Tibial nerve (tissue), 4 donors: ENCODE measurements around the gene TMEM132A. TPM values are rescaled to one million over a fixed set of nuclear protein-coding genes. Genes with fewer than 3 reads are reported as not detected.

Experiments
- DNase-seq, 2 donors: peaks; one replicate each; pipeline ENCODE4 v3.0.0-alpha.2; 2019; ENCODE audit warnings: low spot score in 2 of 2
- H3K27ac ChIP-seq, 4 donors: fragments of 200-600 bp; sonication (generic) in 3 of 4; one replicate each; pipeline ENCODE4 v1.5.1; 2017 to 2019; ENCODE audit warnings: mild to moderate bottlenecking in 1 of 4
- H3K27me3 ChIP-seq, 2 donors: fragments of 200-600 bp; sonication (generic) in 1 of 2; one replicate each; pipeline versions ENCODE4 v1.5.1 to v1.6.0; 2017 to 2019
- H3K36me3 ChIP-seq, 3 donors: fragments of 200-600 bp; sonication (generic); one replicate each; pipeline ENCODE4 v1.5.1; 2018 to 2019
- H3K4me1 ChIP-seq, 4 donors: fragments of 200-600 bp; sonication (generic) in 3 of 4; one replicate each; pipeline ENCODE4 v1.5.1; 2017 to 2019
- H3K4me3 ChIP-seq, 4 donors: fragments of 200-600 bp; sonication (generic) in 3 of 4; one replicate each; pipeline ENCODE4 v1.5.1; 2017 to 2019; ENCODE audit warnings: mild to moderate bottlenecking in 1 of 4, moderate library complexity in 1 of 4
- H3K9me3 ChIP-seq, 4 donors: fragments of 200-600 bp; sonication (generic) in 3 of 4; one replicate each; pipeline ENCODE4 v1.5.1; 2017 to 2019
- CTCF ChIP-seq, 5 experiments: fragments of 200-600 bp in 3 of 5; fragments of 450-650 bp in 2 of 5; sonication (generic) in 3 of 5; IDR thresholded peaks; one replicate each; pipeline ENCODE4 v1.5.1; 2016 to 2019; ENCODE audit warnings: antibody characterized with exemption in 5 of 5, mild to moderate bottlenecking in 3 of 5, moderate library complexity in 2 of 5
- EP300 ChIP-seq, 2 donors: sonication (generic); formaldehyde crosslinking; IDR thresholded peaks; one replicate each; pipeline ENCODE4 v1.6.1; 2017; ENCODE audit warnings: antibody characterized with exemption in 2 of 2, mild to moderate bottlenecking in 1 of 2
- POLR2A ChIP-seq, 2 donors: fragments of 450-650 bp; IDR thresholded peaks; one replicate each; pipeline ENCODE4 v1.6.1; 2017; ENCODE audit warnings: antibody characterized with exemption in 2 of 2, mild to moderate bottlenecking in 2 of 2, moderate library complexity in 2 of 2
- WGBS, 2 donors: methylation state at CpG; one replicate each; pipeline ENCODE4 v1.1.5; 2018; 5-methylcytosine and 5-hydroxymethylcytosine counted together
- total RNA-seq, 4 donors: library from RNA; depleted of rRNA; stranded (reverse); fragments of >200 nt; gene quantifications; one replicate each; pipeline ENCODE4 v1.1.0, GENCODE V29; 2016

TMEM132A gene
- total RNA-seq, 4 donors from 2014 or later, result 15.9 to 41.9 (median 26.6) TPM

- Histone ChIP-seq H3K4me1 (no peaks in the 10 kb centered on the region), H3K36me3 (no peaks in the 10 kb centered on the region), H3K27ac (peak overlapping the region in 3 of 4 donors; percentile 22 to 64 (median 43)), H3K9me3 (no peaks in the 10 kb centered on the region), H3K4me3 (no peak overlapping the region), H3K27me3 (no peaks in the 10 kb centered on the region)
- WGBS, 2 donors, result 47 to 58% methylated on average over 6 of the region's 6 CpGs
- DNase-seq, result no peak
- TF ChIP-seq EP300 (IDR thresholded peaks at IDR 0.05) (no peak), POLR2A (IDR thresholded peaks at IDR 0.05) (no peak), CTCF (IDR thresholded peaks at IDR 0.05) (no peak)
These were observed 50.5 kb downstream of the TMEM132A start for GRCh38 chr11:60974726-60975125.

GRCh38 chr11:60977224-60977623 lies 53.0 kb downstream of the TMEM132A start:
- 90 to 92% methylated on average over 4 of the region's 4 CpGs for WGBS, 2 donors

GRCh38 chr11:60977836-60978235 lies 53.6 kb downstream of the TMEM132A start:
- Histone ChIP-seq H3K9me3 (no peaks in the 10 kb centered on the region), H3K27me3 (no peaks in the 10 kb centered on the region), H3K4me3 (no peak overlapping the region), H3K36me3 (no peaks in the 10 kb centered on the region), H3K27ac (no peak overlapping the region), H3K4me1 (no peaks in the 10 kb centered on the region)
- DNase-seq, result no peak
- no peak for TF ChIP-seq POLR2A (IDR thresholded peaks at IDR 0.05)
- TF ChIP-seq CTCF (IDR thresholded peaks at IDR 0.05), result no peak
- TF ChIP-seq EP300 (IDR thresholded peaks at IDR 0.05), result no peak

More at GRCh38 chr11:60977224-60977623, 53.0 kb downstream of the TMEM132A start:
- Histone ChIP-seq H3K27ac (no peak overlapping the region), H3K4me1 (no peaks in the 10 kb centered on the region), H3K27me3 (no peaks in the 10 kb centered on the region), H3K4me3 (no peak overlapping the region), H3K36me3 (no peaks in the 10 kb centered on the region), H3K9me3 (no peaks in the 10 kb centered on the region)
- TF ChIP-seq CTCF (IDR thresholded peaks at IDR 0.05) (no peak), POLR2A (IDR thresholded peaks at IDR 0.05) (no peak), EP300 (IDR thresholded peaks at IDR 0.05) (no peak)
- DNase-seq, result no peak

- Histone ChIP-seq H3K27me3 (no peaks in the 10 kb centered on the region), H3K9me3 (no peaks in the 10 kb centered on the region), H3K4me1 (no peaks in the 10 kb centered on the region), H3K27ac (no peak overlapping the region), H3K4me3 (no peak overlapping the region), H3K36me3 (no peaks in the 10 kb centered on the region)
- 79 to 86% methylated on average over 10 of the region's 10 CpGs for WGBS, 2 donors
- TF ChIP-seq POLR2A (IDR thresholded peaks at IDR 0.05) (no peak), CTCF (IDR thresholded peaks at IDR 0.05) (no peak), EP300 (IDR thresholded peaks at IDR 0.05) (no peak)
- no peak for DNase-seq
These were observed 54.5 kb downstream of the TMEM132A start for GRCh38 chr11:60978546-60979380.

- no peak overlapping the region for H3K27ac ChIP-seq
- WGBS, 2 donors, result 92 to 93% methylated on average over 7 to 11 of the region's 12 CpGs
- H3K36me3 ChIP-seq, result no peaks in the 10 kb centered on the region
- H3K4me3 ChIP-seq, result no peak overlapping the region
- no peak for TF ChIP-seq POLR2A (IDR thresholded peaks at IDR 0.05)
- no peak for TF ChIP-seq CTCF (IDR thresholded peaks at IDR 0.05)
- no peak for TF ChIP-seq EP300 (IDR thresholded peaks at IDR 0.05)
- no peak for DNase-seq
- H3K9me3 ChIP-seq, result no peaks in the 10 kb centered on the region
- H3K27me3 ChIP-seq, result no peaks in the 10 kb centered on the region
- no peaks in the 10 kb centered on the region for H3K4me1 ChIP-seq
These were observed 57.3 kb downstream of the TMEM132A start for GRCh38 chr11:60981515-60981914.
